Stimulated activated CD4-positive, alpha-beta T cell treated with anti-CD3 and anti-CD28 coated beads, Interleukin-1b, Interleukin-23, amount 100 ng/mL, for 24 hours (primary cell): ENCODE measurements around the gene DCLK1.

Source experiments
- DNase-seq, 4 experiments: peaks; one replicate each; pipeline ENCODE4 v3.0.0-alpha.2; 2020; ENCODE audit warnings: low read depth in 4 of 4, low spot score in 1 of 4

DCLK1 gene

DNA sequence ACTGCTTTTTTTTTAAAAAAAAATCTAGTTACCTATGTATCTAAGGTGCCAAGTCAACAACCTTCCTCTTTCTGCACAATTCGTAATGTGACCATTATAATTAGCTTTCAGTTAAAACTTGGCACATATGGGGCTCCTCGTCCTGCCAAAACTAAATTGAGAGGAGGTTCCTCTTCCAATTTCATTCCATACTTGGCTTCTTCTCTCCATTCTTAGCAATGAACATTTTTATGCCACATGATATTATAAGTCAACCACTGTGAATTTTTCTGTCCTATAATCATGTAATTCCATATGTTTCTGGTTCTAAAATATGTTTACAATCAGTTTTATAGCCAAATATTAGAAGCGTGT, 177.0 kb downstream of the DCLK1 start:
- DNase-seq, result no peak

- DNase-seq, result no peak
Measured at GRCh38 chr13:35953537-35954206, 177.5 kb downstream of the DCLK1 start.

GRCh38 chr13:35947315-35947714, 183.9 kb downstream of the DCLK1 start:
- DNase-seq, result no peak

GRCh38 chr13:35945368-35945767, 185.8 kb downstream of the DCLK1 start:
- DNase-seq, result no peak

DNA sequence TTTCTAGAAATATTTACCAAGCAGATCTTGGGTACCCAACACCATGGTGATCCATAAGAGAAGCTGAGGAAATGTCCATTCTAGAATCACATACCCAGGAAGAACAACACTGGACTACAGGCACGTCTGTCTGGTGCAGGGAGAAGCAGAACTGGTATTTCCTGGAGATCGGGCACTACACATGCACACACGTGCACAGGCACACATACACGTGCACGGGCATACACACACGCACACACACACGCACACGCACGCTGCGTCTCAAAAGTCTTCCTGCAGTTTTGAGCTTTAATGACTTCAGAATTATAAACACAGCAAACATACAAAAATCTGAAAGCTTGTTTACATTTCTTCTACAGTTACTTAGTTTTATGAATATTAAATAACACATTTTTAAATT, 189.8 kb downstream of the DCLK1 start:
- no peak for DNase-seq

- no peak for DNase-seq
Measured at GRCh38 chr13:35940734-35941133, 190.4 kb downstream of the DCLK1 start.

DNA sequence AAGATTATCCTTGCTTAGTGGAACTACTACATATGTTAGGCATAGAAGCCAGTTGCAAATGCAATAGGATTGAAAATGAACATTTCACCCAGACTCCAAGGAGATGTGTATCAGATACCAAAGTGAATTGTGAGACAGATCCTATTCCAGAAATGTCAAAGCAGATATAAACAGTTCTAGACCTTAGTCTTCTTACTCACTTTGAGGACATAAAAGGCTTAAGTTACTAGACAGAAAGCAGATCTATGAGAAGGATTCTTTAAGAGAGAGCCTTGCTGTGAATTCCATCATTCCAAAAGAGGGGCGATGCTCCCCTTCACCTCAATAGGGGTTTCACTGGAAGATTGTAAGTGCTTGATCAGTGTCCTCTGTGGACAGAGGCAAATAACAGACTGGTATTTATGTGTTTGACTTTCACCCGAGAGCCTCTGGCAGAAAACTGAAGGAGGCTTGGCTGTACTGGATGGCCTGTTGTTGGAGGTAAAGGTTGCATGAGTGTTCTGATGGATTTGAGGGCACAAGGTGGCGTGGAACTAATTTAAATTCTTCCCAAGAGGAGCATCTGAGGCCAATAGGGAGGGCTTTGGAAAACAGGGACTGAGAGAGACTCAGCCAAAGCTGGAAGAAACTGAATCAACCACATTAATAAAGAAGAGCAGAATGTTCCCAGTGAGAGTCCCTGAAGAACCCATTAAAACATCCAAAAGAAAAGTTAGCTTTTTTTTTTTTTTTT, 194.8 kb downstream of the DCLK1 start:
- no peak for DNase-seq

DNA sequence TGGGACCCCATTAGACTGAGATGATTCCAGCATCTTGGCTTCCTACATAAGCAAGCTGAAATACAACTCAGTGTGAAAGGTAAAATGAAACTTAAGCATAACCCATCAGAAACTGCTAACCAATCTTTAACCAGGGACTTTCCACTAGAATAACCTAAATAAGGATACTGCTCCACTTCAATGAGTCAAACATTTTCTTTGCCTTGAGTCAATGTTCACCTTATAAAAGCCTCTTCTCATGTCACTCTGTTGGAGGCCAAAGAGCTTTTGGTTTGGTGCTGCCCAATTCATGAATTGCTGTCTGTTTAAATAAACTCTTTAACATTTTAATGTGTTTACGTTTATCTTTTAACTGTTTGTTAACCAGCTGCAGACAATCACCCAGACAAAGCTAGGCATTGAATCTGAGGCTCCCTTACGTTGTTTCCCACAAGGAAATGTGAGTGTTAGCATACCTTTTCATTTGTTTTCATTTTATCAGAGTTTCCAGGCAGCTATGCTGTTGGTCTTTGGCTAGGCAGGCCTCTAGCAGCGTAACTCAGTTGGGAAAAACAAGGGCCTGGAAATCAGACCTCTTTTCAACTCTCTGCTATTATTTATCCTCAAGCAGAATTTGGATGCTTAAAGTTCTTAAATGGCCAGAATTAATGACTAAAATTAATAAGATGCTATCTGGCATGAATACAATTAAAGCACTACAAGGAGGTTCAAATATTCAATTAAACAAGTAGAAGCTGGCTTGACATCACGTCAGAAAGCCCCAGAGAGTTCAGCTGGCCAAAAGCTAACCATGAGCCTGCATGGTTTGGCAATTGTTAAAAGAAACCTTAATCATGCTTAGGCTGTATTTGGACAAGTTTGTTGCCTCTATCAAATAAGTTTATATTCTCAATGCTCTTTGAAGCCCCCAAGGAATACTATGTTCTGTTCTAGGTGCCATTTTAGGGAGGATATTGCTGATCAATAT, 200.2 kb downstream of the DCLK1 start:
- DNase-seq, result no peak

DNA sequence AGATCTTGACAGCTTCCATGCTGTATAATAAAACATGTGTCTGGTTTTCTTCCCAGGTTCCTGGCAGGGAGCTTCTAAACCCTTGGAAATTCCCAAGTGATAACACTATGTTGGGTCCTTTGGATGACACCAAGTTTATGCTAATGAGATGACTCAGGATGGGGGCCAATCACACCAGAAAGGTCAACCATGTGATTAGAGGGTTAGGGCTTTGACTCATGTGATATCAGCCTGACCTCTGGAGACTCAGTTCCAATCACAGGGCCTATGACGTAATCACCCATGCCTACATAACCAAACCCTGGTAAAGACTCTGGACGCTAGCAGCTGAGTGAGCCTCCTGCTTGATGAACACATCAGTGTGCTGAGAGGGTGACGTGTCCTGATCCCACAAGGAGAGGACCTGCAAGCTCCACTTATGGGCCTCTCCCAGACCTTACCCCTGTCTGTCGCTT, 203.6 kb downstream of the DCLK1 start:
- no peak for DNase-seq

DNA sequence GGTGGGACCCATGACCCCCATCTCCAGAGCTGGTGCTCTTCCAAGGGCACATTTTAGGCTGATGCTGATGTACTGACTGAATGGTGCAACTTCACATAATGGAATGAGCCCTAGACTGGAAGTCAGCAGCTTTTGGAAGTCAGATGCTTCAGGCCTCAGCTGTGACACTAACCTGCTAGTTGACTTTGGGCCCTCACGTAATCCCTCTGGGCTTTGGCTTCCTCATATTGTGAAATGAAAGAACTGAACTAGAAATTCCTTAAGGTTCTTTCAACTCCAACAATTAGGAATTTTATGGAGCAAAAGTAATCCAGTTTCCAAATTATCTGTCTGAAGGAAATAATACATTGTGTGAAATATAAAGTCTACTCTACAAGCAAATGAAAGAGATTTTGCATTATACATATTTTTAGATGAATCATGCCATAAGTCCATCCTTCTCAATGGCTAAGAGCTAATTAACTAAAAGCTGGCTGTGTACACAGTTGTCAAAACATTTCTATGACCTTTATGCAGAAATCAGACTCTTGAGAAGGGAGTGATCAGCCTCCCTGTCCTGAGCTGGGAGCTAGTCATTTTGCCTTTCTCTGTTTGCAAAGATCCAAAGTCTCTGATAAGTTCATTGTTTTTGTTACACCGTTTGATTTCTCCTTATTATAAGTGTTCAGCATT, 204.2 kb downstream of the DCLK1 start:
- DNase-seq, result no peak

DNA sequence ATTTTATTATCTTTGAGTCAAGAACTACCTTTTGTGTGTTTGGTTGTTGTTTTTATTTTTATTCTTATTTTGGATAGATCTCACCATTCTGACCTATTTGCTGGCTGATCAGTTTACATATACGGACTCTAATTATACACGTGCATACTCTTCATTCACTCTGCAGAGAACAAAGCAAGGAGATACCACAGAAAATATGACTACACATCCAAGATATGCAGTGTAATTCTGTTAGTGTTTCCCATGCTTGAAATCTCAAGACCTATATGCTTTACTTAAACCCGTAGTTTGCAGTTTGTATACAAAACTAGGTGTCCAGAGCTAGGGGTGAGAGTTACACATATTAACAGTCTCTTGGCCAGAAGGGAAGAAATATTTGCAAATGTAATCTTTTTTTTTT, 205.5 kb downstream of the DCLK1 start:
- DNase-seq, result no peak

DNA sequence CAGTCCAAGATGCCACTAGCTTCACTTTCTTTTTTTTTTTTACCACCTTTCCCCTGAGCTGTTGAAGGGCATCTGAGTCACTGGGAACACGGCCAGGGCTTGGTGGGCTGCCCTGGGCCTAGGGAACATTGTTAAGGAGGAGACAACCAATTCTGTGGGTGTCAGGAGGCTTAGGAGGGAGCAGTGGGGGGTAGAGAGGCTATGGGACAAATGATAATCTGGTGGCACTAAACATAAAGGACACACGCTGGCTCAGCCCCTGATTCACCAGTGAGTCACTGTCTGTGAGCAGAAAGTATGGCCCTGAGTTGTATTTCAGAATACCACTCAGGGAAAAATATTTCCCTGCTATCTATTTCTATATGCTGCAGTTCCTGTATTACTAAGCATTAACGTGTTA, 207.8 kb downstream of the DCLK1 start:
- DNase-seq, result no peak

DNA sequence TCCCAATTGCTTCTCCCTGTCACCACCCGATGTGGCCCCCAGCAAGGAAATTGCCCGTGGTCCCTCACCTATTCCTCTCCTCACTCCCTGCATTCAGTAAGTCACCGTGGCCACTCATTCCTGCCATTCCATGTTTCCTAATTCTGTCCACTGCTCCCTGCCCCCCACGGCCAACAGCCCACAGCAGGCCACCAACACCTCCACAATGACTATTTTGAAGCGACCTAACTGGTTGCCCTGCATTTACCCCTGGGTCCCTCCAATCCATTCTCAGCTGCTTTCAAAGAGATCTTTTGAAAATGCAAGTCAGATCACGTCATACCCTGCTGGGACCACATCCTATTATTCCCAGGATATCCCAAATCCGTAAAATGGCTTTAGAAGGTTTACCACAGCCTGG, 210.4 kb downstream of the DCLK1 start:
- DNase-seq, result no peak

GRCh38 chr13:35917942-35918645, 213.1 kb downstream of the DCLK1 start:
- no peak for DNase-seq

DNA sequence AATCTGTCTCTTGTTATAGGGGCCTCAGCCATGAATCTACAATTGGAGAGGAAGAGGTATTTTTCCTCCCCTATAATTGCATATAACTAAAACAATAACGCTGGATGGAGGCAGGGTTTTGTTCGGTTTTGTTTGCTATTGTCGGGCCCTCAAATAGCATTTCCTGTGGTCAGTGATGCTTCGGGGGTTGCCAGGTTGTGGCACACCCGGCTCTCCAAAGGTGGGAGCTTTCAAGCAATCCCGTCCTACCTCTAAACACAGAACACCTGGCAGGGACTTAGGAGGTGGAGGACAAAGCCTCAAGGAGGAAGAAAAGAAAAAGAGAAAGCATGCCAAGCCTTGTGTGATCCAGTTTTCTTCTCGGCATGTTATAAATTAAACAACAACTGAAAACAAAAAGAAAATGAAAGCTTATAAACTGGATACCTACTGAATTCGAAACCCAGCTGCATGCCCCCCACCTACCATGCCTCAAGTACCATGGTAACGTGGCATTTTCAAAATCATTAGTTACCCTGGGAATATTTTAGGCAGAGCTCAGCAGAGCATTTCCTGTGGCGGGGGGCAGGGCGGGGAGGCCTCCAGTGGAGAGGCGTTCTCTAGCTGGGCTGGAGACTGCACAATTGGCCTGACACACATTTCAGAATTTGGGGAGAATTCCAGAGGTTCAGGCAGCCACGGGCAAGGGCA, 213.8 kb downstream of the DCLK1 start:
- no peak for DNase-seq

GRCh38 chr13:35916146-35916545, 215.0 kb downstream of the DCLK1 start:
- no peak for DNase-seq

DNA sequence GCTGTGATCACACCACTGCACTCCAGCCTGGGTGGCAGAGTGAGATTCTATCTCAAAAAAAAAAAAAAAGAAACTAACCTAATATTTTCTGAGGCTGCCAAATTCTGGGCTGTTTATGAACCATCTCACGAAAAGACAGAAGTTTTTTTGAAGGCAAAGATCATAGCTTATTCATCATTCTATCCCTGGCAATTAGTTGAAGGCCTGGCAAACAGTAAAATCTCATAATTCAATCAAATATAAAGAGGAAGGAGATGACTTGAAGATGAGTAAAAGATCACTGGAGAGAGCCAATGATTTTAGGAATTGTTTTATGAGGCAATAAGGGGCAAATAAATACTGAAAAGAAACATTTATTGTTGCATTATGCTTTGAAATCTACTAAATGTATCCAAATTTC, 216.5 kb downstream of the DCLK1 start:
- no peak for DNase-seq

- DNase-seq, result no peak
Measured at GRCh38 chr13:35912841-35913240, 218.3 kb downstream of the DCLK1 start.

DNA sequence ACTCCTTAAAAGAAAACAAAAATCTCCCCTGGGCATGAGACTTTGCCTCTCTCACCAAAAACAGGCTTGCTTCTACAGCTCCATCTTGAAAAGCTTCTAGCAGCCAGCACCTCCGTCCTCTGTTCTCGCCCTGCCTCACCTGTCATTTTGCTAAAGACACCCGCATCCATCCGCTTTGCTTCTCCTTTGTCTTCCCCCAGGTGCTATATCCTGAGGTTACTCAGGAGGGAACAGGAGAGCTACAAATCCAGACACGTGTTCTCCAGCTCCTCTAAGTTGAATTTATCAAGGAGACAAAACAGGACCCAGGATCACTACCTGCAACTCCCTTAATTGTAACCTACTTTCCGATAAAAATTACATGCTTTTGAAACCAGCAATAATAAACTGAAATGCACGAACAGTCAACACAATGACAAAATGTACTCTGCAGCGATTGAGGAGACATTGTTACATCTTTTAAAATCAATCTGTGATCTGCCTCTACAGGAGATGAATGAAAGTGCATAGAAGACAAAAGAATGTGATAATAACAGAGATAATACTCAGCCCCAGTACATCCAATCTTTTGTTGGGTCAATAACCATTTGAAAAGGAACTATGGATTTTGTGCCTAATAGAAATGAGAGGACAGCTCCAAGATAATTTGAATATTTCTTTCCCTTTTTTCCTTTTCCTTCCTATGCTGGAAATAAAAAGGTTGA, 221.2 kb downstream of the DCLK1 start:
- DNase-seq, result no peak
